IPS DF 19.7 (cell line): ENCODE results near the gene SLC25A31.

Experiments used
- DNase-seq: peaks from one replicate; pipeline ENCODE4 v3.0.0-alpha.2; 2013; ENCODE audit warnings: low read depth, low spot score

SLC25A31 gene

DNA sequence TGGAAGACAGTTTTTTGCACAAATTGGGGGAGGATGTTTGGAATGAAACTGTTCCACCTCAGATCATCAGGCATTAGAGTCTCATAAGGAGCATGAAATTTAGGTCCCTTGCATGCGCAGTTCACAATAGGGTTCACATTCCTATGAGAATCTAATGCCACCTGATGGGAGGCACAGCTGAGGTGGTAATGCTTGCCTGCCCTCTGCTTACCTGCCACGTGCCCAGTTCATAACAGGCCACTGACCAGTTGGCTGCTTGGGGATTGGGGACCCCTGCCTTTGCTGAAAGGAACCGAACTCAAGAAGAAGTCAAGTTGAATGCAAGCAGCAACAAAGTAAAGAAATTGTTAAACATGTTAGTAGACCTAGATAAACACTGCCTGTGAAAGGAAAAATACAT is 47.3 kb downstream of the SLC25A31 start:
- DNase-seq = no peak

- no peak for DNase-seq
These were observed 47.9 kb downstream of the SLC25A31 start for GRCh38 chr4:127778102-127778501.

DNA sequence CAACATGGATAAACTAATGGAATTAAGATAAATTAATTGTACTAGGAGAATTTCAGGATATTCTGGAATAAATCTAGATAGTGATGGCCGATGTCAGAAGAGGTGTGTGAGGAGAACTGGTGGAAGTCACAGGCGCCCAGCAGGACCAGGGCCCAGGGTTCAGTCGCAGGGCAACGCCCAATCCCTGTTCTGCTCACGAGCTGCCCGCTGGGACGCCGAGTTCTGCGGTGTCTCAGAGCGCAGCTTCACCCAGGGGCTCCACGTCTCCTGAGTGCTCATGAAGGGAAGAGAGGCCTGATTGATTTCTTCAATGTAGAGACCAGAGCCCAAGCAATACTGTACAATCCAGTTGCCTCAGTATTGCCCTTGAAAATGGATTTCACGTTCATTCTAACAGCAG is 50.4 kb downstream of the SLC25A31 start:
- no peak for DNase-seq

GRCh38 chr4:127781300-127782024 is 51.3 kb downstream of the SLC25A31 start:
- no peak for DNase-seq

DNA sequence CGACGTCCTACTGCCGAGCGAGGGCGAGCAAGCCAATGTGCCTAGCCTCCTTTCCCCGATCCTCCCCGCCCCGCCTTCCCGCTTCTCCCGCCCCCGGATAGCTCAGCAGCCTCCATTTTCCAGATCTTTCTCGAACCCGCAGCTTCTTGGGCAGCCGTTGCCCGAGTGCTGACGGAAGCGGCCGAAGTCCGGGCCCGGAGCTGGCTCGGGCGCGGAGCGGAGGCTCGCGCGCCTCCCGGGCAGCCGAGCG is 51.8 kb downstream of the SLC25A31 start:
- DNase-seq = peak; percentile 52

- peak; percentile 42 for DNase-seq
These were observed 52.2 kb downstream of the SLC25A31 start, which contains the start of gene HSPA4L for GRCh38 chr4:127782275-127783025. Gene HSPA4L (plus strand): TSS chr4:127782322. CDS start chr4:127782551, 229 bp downstream.

DNA sequence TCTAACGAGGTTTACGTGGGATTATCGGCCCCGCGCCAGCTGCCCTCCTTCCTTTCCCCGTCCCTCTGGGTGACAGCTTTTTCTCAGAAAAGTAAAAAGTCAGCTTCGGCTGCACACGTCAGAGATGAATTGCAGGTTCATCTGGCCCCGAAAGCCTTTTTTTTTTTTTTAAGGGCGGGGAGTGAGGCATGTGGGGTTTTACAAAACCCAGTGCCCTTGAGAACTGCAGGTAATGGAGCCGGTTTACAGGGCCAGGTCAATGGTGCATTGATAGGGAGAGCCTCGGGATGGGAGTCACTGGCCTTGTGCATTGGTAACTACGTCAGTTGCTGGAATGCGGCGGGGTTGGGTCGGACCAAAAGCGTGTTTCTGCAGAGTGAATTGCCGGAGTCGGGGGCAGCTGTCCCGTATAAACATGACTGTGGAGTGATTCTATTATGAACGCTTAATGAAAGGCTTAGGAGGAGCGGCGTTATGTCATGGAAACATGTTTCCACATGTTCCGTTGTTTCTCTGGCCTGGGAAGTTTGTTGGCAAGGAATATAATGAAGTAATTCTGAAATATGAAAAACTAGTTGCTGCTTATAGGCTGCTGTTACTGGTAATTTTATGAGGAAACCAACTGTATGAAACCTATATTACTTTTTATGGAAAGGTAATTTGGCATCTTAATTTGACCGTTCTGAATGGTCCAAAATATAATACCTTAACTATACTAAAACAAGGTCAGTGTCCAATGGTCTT is 53.0 kb downstream of the SLC25A31 start:
- DNase-seq = peak; percentile 15

GRCh38 chr4:127783955-127784770 is 54.0 kb downstream of the SLC25A31 start:
- DNase-seq = no peak

- DNase-seq = peak; percentile 12
These were observed 58.3 kb downstream of the SLC25A31 start for GRCh38 chr4:127788517-127788916.

- no peak for DNase-seq
These were observed 61.2 kb downstream of the SLC25A31 start for GRCh38 chr4:127791391-127791790.

- no peak for DNase-seq
These were observed 63.3 kb downstream of the SLC25A31 start for GRCh38 chr4:127793528-127793927.

- DNase-seq = no peak
These were observed 69.5 kb downstream of the SLC25A31 start for GRCh38 chr4:127799711-127800110.

DNA sequence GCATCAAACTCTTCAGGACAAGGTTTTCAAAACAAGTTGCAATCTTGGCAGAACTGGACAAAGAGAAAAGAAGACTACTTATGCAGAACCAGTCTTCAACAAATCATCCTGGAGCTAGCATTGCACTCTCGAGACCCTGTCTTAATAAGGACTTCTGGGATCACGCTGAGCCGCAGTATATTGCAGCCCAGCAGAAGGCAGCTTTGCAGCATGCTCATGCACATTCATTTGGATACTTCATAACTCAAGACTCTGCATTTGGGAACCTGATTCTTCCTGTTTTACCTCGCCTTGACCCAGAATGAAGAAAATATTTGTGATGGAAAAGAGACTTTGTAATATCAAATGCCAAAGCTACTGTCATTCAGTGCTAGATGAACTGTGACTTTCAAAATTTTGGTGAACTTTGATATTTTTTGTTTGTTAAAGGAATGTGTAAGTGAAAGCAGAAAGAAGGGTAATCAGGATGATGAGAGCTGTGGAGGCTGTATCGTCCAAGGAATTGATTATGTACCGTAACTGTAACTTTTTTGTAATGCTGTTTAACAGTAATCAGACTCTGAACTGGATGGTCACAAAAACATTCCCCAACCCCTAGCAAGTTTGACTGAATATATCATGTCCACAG is 79.1 kb downstream of the SLC25A31 start:
- DNase-seq = no peak

GRCh38 chr4:127810551-127810950 is 80.4 kb downstream of the SLC25A31 start:
- no peak for DNase-seq

GRCh38 chr4:127822430-127822829 is 92.2 kb downstream of the SLC25A31 start:
- DNase-seq = no peak
